Progenitor cell of endocrine pancreas (in vitro differentiated cells): ENCODE data around the gene NOSTRIN. TPM values are rescaled to one million over a fixed set of nuclear protein-coding genes. Genes with fewer than 3 reads are reported as not detected.

Experiments
- DNase-seq: peaks from one replicate; pipeline ENCODE4 v3.0.0; 2021; ENCODE audit warnings: low spot score; ENCODE audit not compliant: unreplicated experiment
- H3K27ac Mint-ChIP-seq: 2 replicates; pipeline ENCODE4 v1.8.0; 2021; ENCODE audit warnings: mild to moderate bottlenecking, moderate library complexity, mixed read lengths
- H3K27me3 Mint-ChIP-seq: 2 replicates; pipeline ENCODE4 v1.8.0; 2021; ENCODE audit warnings: mixed read lengths
- H3K36me3 Mint-ChIP-seq: 2 replicates; pipeline ENCODE4 v1.8.0; 2022; ENCODE audit warnings: mixed read lengths; ENCODE audit not compliant: insufficient read depth
- H3K4me1 Mint-ChIP-seq: 2 replicates; pipeline ENCODE4 v1.8.0; 2021; ENCODE audit warnings: low read depth, mixed read lengths
- H3K4me3 Mint-ChIP-seq: 2 replicates; pipeline ENCODE4 v1.8.0; 2021; ENCODE audit warnings: low read depth, mild to moderate bottlenecking, moderate library complexity, mixed read lengths
- H3K9me3 Mint-ChIP-seq: 2 replicates; pipeline ENCODE4 v1.8.0; 2021; ENCODE audit warnings: low read depth, mixed read lengths
- total RNA-seq: library from RNA; stranded (reverse); gene quantifications from 2 replicates; pipeline ENCODE4 v1.2.1, GENCODE V29; 2021
- TF ChIP-seq, protein P1 (sequence below): fragments of 200-600 bp; sonication (generic); IDR thresholded peaks from one replicate; pipeline ENCODE4 v1.5.0; 2021; ENCODE audit warnings: antibody characterized with exemption, mild to moderate bottlenecking; ENCODE audit not compliant: unreplicated experiment

The NOSTRIN gene
- total RNA-seq, 1 donor from 2014 or later, result 4.0 TPM

GRCh38 chr2:168782271-168782670 lies 20.2 kb upstream of the NOSTRIN start:
- H3K9me3 Mint-ChIP-seq, result peaks cover 3% of the 10 kb centered on the region
- H3K4me3 Mint-ChIP-seq, result no peak overlapping the region
- no peak for DNase-seq
- no peak overlapping the region for H3K27ac Mint-ChIP-seq
- peaks cover 4% of the 10 kb centered on the region for H3K36me3 Mint-ChIP-seq
- H3K4me1 Mint-ChIP-seq, result peaks cover 10% of the 10 kb centered on the region
- no peaks in the 10 kb centered on the region for H3K27me3 Mint-ChIP-seq
- TF ChIP-seq, protein P1, sequence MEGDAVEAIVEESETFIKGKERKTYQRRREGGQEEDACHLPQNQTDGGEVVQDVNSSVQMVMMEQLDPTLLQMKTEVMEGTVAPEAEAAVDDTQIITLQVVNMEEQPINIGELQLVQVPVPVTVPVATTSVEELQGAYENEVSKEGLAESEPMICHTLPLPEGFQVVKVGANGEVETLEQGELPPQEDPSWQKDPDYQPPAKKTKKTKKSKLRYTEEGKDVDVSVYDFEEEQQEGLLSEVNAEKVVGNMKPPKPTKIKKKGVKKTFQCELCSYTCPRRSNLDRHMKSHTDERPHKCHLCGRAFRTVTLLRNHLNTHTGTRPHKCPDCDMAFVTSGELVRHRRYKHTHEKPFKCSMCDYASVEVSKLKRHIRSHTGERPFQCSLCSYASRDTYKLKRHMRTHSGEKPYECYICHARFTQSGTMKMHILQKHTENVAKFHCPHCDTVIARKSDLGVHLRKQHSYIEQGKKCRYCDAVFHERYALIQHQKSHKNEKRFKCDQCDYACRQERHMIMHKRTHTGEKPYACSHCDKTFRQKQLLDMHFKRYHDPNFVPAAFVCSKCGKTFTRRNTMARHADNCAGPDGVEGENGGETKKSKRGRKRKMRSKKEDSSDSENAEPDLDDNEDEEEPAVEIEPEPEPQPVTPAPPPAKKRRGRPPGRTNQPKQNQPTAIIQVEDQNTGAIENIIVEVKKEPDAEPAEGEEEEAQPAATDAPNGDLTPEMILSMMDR, result no peak

DNA sequence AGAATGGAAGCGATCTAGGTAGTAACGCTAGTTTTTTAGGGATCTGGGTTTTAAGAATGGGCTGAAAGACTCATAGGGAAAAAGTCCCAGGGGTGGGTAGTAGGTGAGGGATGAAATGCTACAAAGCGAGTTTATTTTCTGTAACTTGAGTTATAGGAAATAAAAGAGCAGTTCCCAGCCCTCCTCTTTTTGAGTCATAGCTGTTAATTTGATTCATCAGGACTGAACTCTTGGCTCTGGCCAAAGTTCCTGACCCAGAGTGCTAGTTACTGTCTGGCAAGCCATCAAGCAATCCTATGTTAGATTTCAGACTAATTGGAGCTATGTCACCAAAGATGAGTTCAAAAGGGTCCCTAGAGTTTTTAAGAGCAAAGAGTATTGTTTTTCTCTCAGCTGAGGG lies 17.4 kb upstream of the NOSTRIN start:
- H3K27ac Mint-ChIP-seq, result no peak overlapping the region
- H3K4me3 Mint-ChIP-seq, result no peak overlapping the region
- H3K27me3 Mint-ChIP-seq, result no peaks in the 10 kb centered on the region

DNA sequence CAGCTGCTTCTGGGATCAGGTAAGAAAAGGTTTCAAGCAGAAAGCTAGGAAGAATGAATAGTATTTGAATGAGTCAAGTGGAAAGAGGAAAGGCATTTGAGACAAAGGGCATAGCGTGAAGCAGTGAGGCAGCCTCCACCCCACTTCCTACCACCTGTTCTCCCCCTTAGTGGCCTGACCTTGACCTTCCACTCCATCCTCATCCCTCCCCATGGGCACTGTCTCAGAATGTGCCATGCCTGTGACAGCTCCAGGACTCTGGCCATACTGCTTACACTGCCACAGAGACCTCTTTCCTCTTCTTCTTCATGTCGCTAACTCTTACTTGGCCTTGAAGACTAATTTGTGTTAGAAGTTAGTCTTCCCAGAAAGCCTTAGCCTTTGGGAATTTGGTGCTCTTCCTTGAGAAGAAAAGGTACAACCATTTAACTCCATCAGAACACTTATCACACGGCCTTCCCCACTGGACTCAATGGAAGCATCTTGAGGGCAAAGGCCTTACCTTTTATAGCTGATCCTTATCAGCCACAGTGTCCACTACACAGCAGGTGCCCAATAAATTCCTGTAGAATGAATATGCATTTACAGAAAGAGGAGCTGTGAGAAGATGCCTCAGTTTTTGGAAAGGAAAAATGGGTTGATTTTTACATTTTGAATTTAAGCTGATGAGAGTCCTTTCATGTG lies 15.2 kb upstream of the NOSTRIN start:
- no peaks in the 10 kb centered on the region for H3K27me3 Mint-ChIP-seq
- no peaks in the 10 kb centered on the region for H3K4me1 Mint-ChIP-seq
- no peak for DNase-seq
- H3K4me3 Mint-ChIP-seq, result no peak overlapping the region
- TF ChIP-seq, protein P1, result no peak
- no peaks in the 10 kb centered on the region for H3K9me3 Mint-ChIP-seq
- no peaks in the 10 kb centered on the region for H3K36me3 Mint-ChIP-seq
- no peak overlapping the region for H3K27ac Mint-ChIP-seq

More for the DNA sequence above, 17.4 kb upstream of the NOSTRIN start:
- TF ChIP-seq, protein P1, result no peak
- no peak for DNase-seq
- H3K4me1 Mint-ChIP-seq, result peaks cover 10% of the 10 kb centered on the region
- H3K9me3 Mint-ChIP-seq, result no peaks in the 10 kb centered on the region
- no peaks in the 10 kb centered on the region for H3K36me3 Mint-ChIP-seq

DNA sequence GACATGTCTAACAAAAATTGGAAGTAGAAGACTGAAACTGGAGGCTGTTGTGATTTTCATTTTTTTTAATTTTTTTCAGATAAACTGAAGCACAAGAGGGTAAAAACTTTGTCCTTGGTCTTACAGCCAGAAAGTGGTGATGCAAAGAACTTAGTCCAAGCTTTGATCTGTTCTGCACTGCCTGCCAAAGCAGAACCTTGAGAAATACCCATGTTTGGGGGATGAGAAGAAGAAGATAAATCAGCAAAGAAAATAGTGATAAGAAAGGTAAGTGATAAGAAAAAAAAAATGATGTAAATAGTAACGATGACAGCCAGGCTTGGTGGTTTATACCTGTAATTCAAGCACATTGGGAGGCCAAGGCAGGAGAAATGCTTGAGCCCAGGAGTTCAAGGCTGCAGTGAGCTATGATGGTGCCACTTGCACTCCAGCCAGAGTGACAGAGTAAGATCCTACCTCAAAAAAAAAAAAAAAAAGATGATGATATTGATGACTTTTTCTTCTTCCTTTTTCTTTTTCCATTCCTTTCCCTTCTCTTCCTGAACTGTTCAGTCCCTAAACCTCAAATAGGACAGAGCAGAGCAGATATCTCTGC lies 14.6 kb upstream of the NOSTRIN start:
- Mint-ChIP-seq H3K4me3 (no peak overlapping the region), H3K27ac (no peak overlapping the region), H3K4me1 (no peaks in the 10 kb centered on the region), H3K36me3 (no peaks in the 10 kb centered on the region), H3K27me3 (no peaks in the 10 kb centered on the region), H3K9me3 (no peaks in the 10 kb centered on the region)
- TF ChIP-seq, protein P1, result no peak
- no peak for DNase-seq

GRCh38 chr2:168789776-168790175 lies 12.7 kb upstream of the NOSTRIN start:
- Mint-ChIP-seq H3K4me3 (no peak overlapping the region), H3K36me3 (no peaks in the 10 kb centered on the region), H3K9me3 (no peaks in the 10 kb centered on the region), H3K27ac (no peak overlapping the region), H3K4me1 (no peaks in the 10 kb centered on the region), H3K27me3 (no peaks in the 10 kb centered on the region)
- DNase-seq, result no peak
- TF ChIP-seq, protein P1, result no peak
